Mesothelial cell of epicardium (in vitro differentiated cells): Measurements from ENCODE around the gene SMOC2. TPM values are rescaled to one million over a fixed set of nuclear protein-coding genes. Genes with fewer than 3 reads are reported as not detected.

Source experiments
- DNase-seq, 2 experiments: peaks; one replicate each; pipeline ENCODE4 v3.0.0; 2021; ENCODE audit warnings: low spot score in 2 of 2; ENCODE audit not compliant: unreplicated experiment in 2 of 2
- H3K27ac Mint-ChIP-seq: 2 replicates; pipeline ENCODE4 v1.8.0; 2021; ENCODE audit warnings: mixed read lengths
- H3K27me3 Mint-ChIP-seq: 2 replicates; pipeline ENCODE4 v1.8.0; 2021; ENCODE audit warnings: low read depth, mixed read lengths
- H3K36me3 Mint-ChIP-seq: 2 replicates; pipeline ENCODE4 v1.8.0; 2021; ENCODE audit warnings: mixed read lengths
- H3K4me1 Mint-ChIP-seq: 2 replicates; pipeline ENCODE4 v1.8.0; 2021; ENCODE audit warnings: mixed read lengths
- H3K4me3 Mint-ChIP-seq: 2 replicates; pipeline ENCODE4 v1.8.0; 2021; ENCODE audit warnings: mild to moderate bottlenecking, moderate library complexity, mixed read lengths
- H3K9me3 Mint-ChIP-seq: 2 replicates; pipeline ENCODE4 v1.8.0; 2021; ENCODE audit warnings: mixed read lengths
- total RNA-seq: library from RNA; stranded (reverse); gene quantifications from 3 replicates; pipeline ENCODE4 v1.2.1, GENCODE V29; 2021
- TF ChIP-seq, protein P1 (sequence below): fragments of 200-600 bp; sonication (generic); IDR thresholded peaks from one replicate; pipeline ENCODE4 v1.5.0; 2021; ENCODE audit warnings: antibody characterized with exemption; ENCODE audit not compliant: unreplicated experiment

Gene SMOC2
- total RNA-seq, 1 donor from 2014 or later = 4.4 TPM

GRCh38 chr6:168475188-168476013, 34.4 kb downstream of the SMOC2 start:
- H3K4me3 Mint-ChIP-seq = no peak overlapping the region
- no peaks in the 10 kb centered on the region for H3K36me3 Mint-ChIP-seq
- TF ChIP-seq, protein P1, sequence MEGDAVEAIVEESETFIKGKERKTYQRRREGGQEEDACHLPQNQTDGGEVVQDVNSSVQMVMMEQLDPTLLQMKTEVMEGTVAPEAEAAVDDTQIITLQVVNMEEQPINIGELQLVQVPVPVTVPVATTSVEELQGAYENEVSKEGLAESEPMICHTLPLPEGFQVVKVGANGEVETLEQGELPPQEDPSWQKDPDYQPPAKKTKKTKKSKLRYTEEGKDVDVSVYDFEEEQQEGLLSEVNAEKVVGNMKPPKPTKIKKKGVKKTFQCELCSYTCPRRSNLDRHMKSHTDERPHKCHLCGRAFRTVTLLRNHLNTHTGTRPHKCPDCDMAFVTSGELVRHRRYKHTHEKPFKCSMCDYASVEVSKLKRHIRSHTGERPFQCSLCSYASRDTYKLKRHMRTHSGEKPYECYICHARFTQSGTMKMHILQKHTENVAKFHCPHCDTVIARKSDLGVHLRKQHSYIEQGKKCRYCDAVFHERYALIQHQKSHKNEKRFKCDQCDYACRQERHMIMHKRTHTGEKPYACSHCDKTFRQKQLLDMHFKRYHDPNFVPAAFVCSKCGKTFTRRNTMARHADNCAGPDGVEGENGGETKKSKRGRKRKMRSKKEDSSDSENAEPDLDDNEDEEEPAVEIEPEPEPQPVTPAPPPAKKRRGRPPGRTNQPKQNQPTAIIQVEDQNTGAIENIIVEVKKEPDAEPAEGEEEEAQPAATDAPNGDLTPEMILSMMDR = no peak
- peaks cover 25% of the 10 kb centered on the region for H3K9me3 Mint-ChIP-seq
- no peaks in the 10 kb centered on the region for H3K4me1 Mint-ChIP-seq
- no peak overlapping the region for H3K27ac Mint-ChIP-seq
- H3K27me3 Mint-ChIP-seq = peaks cover 9% of the 10 kb centered on the region
- no peak for DNase-seq

DNA sequence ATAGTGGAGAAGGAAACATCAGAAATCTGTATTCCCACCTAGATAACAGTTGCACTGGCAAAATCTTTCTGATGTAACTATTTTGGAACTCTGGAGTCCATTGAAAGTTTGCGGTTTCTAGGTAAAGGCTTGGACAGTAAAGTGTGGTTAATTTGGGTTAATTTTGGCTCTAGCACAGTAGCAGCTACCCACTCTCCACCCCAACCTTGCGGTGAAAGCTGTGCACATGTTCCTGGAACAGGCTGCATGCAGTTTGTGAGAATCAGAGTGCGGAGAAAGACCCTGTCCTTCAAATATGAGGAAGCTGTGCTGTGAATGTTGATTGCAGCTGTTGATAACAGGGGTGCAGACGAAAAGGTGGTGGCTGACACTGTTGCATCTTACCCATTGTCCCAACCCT, 38.4 kb downstream of the SMOC2 start:
- H3K27ac Mint-ChIP-seq = no peak overlapping the region
- no peaks in the 10 kb centered on the region for H3K36me3 Mint-ChIP-seq
- peaks cover 35% of the 10 kb centered on the region for H3K9me3 Mint-ChIP-seq
- no peak for DNase-seq
- H3K27me3 Mint-ChIP-seq = peaks cover 9% of the 10 kb centered on the region
- H3K4me3 Mint-ChIP-seq = no peak overlapping the region
- TF ChIP-seq, protein P1 = no peak
- no peaks in the 10 kb centered on the region for H3K4me1 Mint-ChIP-seq

GRCh38 chr6:168480481-168480880, 39.5 kb downstream of the SMOC2 start:
- Mint-ChIP-seq H3K4me3 (no peak overlapping the region), H3K36me3 (no peaks in the 10 kb centered on the region), H3K9me3 (peaks cover 35% of the 10 kb centered on the region), H3K27ac (no peak overlapping the region), H3K4me1 (no peaks in the 10 kb centered on the region), H3K27me3 (peaks cover 4% of the 10 kb centered on the region)
- DNase-seq = no peak
- TF ChIP-seq, protein P1 = no peak

DNA sequence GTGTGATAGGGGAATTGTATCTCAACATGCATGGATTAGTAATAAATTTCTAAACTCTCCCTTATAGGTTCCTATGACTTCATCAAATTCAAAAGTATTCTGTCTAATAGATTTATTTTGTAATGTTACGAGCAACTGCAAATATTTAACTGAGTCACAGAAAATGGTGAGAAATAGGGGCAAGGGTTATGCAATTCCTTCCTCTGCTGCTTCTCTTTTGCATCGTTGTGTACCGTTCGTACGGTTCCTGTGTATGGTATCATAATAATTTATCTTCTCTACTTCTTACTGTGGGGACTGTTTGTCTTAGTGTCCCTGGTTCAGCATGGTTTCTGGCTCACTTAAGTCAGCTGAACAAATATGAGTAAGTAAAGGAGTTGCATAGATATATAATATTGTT, 44.8 kb downstream of the SMOC2 start:
- H3K9me3 Mint-ChIP-seq = peaks cover 16% of the 10 kb centered on the region

DNA sequence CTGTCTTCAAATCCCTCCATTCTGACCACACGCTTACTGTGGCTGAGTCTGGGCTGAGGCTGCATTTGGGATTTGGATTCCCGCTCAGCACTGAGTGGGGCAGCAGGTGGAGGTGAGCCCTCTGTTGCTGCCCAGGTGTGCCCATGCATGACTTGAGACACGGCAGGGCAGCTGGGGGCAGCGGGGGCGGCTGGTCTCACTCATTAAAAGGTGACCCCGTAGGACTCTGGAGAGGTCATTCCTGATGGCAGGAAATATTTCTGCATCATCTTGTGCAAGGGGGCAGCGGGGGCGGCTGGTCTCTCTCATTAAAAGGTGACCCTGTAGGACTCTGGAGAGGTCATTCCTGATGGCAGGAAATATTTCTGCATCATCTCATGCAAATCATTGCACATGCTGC, 49.8 kb downstream of the SMOC2 start:
- TF ChIP-seq, protein P1 = no peak
- no peak for DNase-seq
- no peak overlapping the region for H3K4me3 Mint-ChIP-seq
- H3K9me3 Mint-ChIP-seq = no peaks in the 10 kb centered on the region
- H3K4me1 Mint-ChIP-seq = peaks cover under 1% of the 10 kb centered on the region
- no peaks in the 10 kb centered on the region for H3K36me3 Mint-ChIP-seq
- peaks cover 3% of the 10 kb centered on the region for H3K27me3 Mint-ChIP-seq
- H3K27ac Mint-ChIP-seq = no peak overlapping the region

More for the DNA sequence above, 44.8 kb downstream of the SMOC2 start:
- no peaks in the 10 kb centered on the region for H3K36me3 Mint-ChIP-seq
- TF ChIP-seq, protein P1 = no peak
- H3K4me1 Mint-ChIP-seq = no peaks in the 10 kb centered on the region
- no peak overlapping the region for H3K4me3 Mint-ChIP-seq
- peaks cover 7% of the 10 kb centered on the region for H3K27me3 Mint-ChIP-seq
- H3K27ac Mint-ChIP-seq = no peak overlapping the region
- no peak for DNase-seq
